GM19099 (cell line): ENCODE measurements around the gene OR51Q1.

Source experiments
- POLR2A ChIP-seq: IDR thresholded peaks from 3 replicates; pipeline ENCODE4 v1.6.1; 2011; ENCODE audit warnings: low read depth; ENCODE audit not compliant: insufficient read length; ENCODE audit errors: extremely low read depth

Gene OR51Q1

DNA sequence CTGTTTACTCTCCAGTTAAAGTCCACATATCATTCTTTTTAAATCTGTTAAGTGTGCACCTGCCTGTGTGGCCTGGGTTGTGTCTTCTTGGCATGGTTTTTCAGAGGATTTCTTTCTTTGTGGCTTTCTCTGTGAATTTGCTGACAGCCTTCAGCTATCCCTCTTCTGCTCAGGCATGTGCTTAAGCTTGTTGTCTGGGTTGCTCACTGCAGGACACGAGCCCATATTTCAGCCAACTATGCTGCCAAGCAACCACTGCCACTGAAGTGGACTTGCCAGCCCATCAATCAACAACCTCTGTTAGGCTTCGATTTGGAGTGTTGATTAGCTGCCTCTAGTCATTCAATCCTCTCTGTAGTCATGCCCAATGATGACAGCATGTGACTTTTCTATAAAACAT lies 45.6 kb downstream of the OR51Q1 start:
- TF ChIP-seq POLR2A: no peak
